Renal cortical epithelial cell (primary cell): ENCODE measurements around the gene IFIT1B. TPM values are rescaled to one million over a fixed set of nuclear protein-coding genes. Genes with fewer than 3 reads are reported as not detected.
"Not testable (repeated sequence)": the region's sequence is repeated elsewhere in the genome, so short reads cannot be mapped to it uniquely, and the experiment has no call there.

ENCODE experiments used
- DNase-seq: peaks from one replicate; pipeline ENCODE4 v3.0.0-alpha.2; 2011; ENCODE audit warnings: low read depth
- total RNA-seq: library from RNA; depleted of rRNA; stranded (reverse); fragments of >200 nt; gene quantifications from 2 replicates; pipeline ENCODE4 v1.2.3, GENCODE V29; 2014

The IFIT1B gene
- total RNA-seq, 1 donor from 2014 or later: not detected

- no peak for DNase-seq
Observed at GRCh38 chr10:89379103-89379502, 1.2 kb downstream of the IFIT1B start.

GRCh38 chr10:89382757-89383156, 4.9 kb downstream of the IFIT1B start:
- DNase-seq: no peak

- no peak for DNase-seq
Observed at GRCh38 chr10:89384474-89385340, 6.9 kb downstream of the IFIT1B start.

GRCh38 chr10:89388806-89389205, 10.9 kb downstream of the IFIT1B start:
- no peak for DNase-seq

- peak; percentile 70 for DNase-seq
Observed at GRCh38 chr10:89389254-89389653, 11.4 kb downstream of the IFIT1B start.

- DNase-seq: no peak
Observed at GRCh38 chr10:89390476-89391225, 12.8 kb downstream of the IFIT1B start.

GRCh38 chr10:89391226-89391576, 13.3 kb downstream of the IFIT1B start:
- not testable (repeated sequence) for DNase-seq

GRCh38 chr10:89391907-89392756, 14.3 kb downstream of the IFIT1B start, which contains the start of gene IFIT1:
TSS of gene IFIT1 (plus strand) at chr10:89392623. CDS start at chr10:89392713, 90 bp downstream.
- DNase-seq: peak; percentile 94

GRCh38 chr10:89392974-89393373, 15.1 kb downstream of the IFIT1B start:
- DNase-seq: peak; percentile 94

- DNase-seq: peak; percentile 29
Observed at GRCh38 chr10:89393898-89394297, 16.0 kb downstream of the IFIT1B start.

GRCh38 chr10:89395141-89395540, 17.3 kb downstream of the IFIT1B start:
- no peak for DNase-seq

GRCh38 chr10:89398003-89398749, 20.3 kb downstream of the IFIT1B start:
- DNase-seq: no peak

- DNase-seq: no peak
Observed at GRCh38 chr10:89399956-89400355, 22.1 kb downstream of the IFIT1B start.

- no peak for DNase-seq
Observed at GRCh38 chr10:89403043-89403442, 25.2 kb downstream of the IFIT1B start.

GRCh38 chr10:89404104-89405047, 26.5 kb downstream of the IFIT1B start:
- DNase-seq: peak; percentile 84

GRCh38 chr10:89406178-89406577, 28.3 kb downstream of the IFIT1B start:
- DNase-seq: not testable (repeated sequence)

- DNase-seq: not testable (repeated sequence)
Observed at GRCh38 chr10:89407792-89408191, 29.9 kb downstream of the IFIT1B start.

GRCh38 chr10:89409282-89409681, 31.4 kb downstream of the IFIT1B start:
- not testable (repeated sequence) for DNase-seq

GRCh38 chr10:89410551-89410950, 32.7 kb downstream of the IFIT1B start:
- DNase-seq: not testable (repeated sequence)

- not testable (repeated sequence) for DNase-seq
Observed at GRCh38 chr10:89411135-89411534, 33.3 kb downstream of the IFIT1B start.
